PC-3 (cell line): ENCODE results near the gene TAPT1. TPM values are rescaled to one million over a fixed set of nuclear protein-coding genes. Genes with fewer than 3 reads are reported as not detected.

Experiments
- ATAC-seq: fragments of 200-7000 bp; cut with Tn5 transposase; 2 replicates; pipeline ENCODE4 v1.9.1; 2020; ENCODE audit warnings: mild to moderate bottlenecking, moderate library complexity
- BruUV-seq: library from RNA; stranded (reverse); fragments of 400-500 nt; replicated peaks from 2 replicates; lab custom pipeline; 2021; lab: Mats Ljungman, UMichigan
- CTCF ChIA-PET: fragments of 300-600 bp; sonication (Branson Sonifier 250); formaldehyde crosslinking; loops from one replicate; lab custom pipeline; 2022; ENCODE audit warnings: antibody characterized with exemption; lab: Charles Lee
- POLR2A ChIA-PET: fragments of 300-600 bp; sonication (Branson Sonifier 250); formaldehyde crosslinking; loops from one replicate; lab custom pipeline; 2022; ENCODE audit warnings: antibody characterized with exemption; ENCODE audit not compliant: unreplicated experiment; lab: Charles Lee
- DNase-seq: peaks from one replicate; pipeline ENCODE4 v3.0.0-alpha.2; 2015
- H2AFZ ChIP-seq: fragments of 300-600 bp; sonication (generic); 2 replicates; pipeline ENCODE4 v1.6.0; 2016; ENCODE audit warnings: antibody characterized with exemption, low read length
- H3F3A ChIP-seq: fragments of 300-600 bp; sonication (generic); one replicate; pipeline ENCODE4 v1.6.0; 2017; ENCODE audit warnings: antibody characterized with exemption, low read length, control low read depth, mild to moderate bottlenecking; ENCODE audit not compliant: unreplicated experiment
- H3K27ac ChIP-seq: fragments of 300-600 bp; sonication (generic); 2 replicates; pipeline ENCODE4 v1.5.1; 2016; ENCODE audit warnings: mild to moderate bottlenecking, low read length
- H3K27me3 ChIP-seq: fragments of 300-600 bp; sonication (generic); 2 replicates; pipeline ENCODE4 v1.6.1; 2016; ENCODE audit warnings: low read length, mixed read lengths
- H3K36me3 ChIP-seq: fragments of 300-600 bp; sonication (generic); 2 replicates; pipeline ENCODE4 v1.6.1; 2016; ENCODE audit warnings: low read depth, mixed run types, low read length, mixed read lengths
- H3K4me1 ChIP-seq: fragments of 300-600 bp; sonication (generic); 2 replicates; pipeline ENCODE4 v1.5.1; 2016; ENCODE audit warnings: low read length; ENCODE audit not compliant: insufficient read depth
- H3K4me2 ChIP-seq: fragments of 300-600 bp; sonication (generic); 2 replicates; pipeline ENCODE4 v1.6.0; 2016; ENCODE audit warnings: low read length
- H3K4me3 ChIP-seq: fragments of 300-600 bp; sonication (generic); 2 replicates; pipeline ENCODE4 v1.5.1; 2016; ENCODE audit warnings: mild to moderate bottlenecking, low read length, mixed read lengths
- H3K79me2 ChIP-seq: fragments of 300-600 bp; sonication (generic); 2 replicates; pipeline ENCODE4 v1.6.1; 2017; ENCODE audit warnings: low read length, mixed read lengths
- H3K9ac ChIP-seq: fragments of 300-600 bp; sonication (generic); 2 replicates; pipeline ENCODE4 v1.6.0; 2016; ENCODE audit warnings: mild to moderate bottlenecking, low read length
- H3K9me2 ChIP-seq: fragments of 300-600 bp; sonication (generic); replicated peaks from 2 replicates; pipeline ENCODE4 v1.6.1; 2016; ENCODE audit warnings: mixed run types, low read length, mixed read lengths
- H3K9me3 ChIP-seq: fragments of 300-600 bp; sonication (generic); 2 replicates; pipeline ENCODE4 v1.6.1; 2016; ENCODE audit warnings: low read length, mixed read lengths
- H4K20me1 ChIP-seq: fragments of 300-600 bp; sonication (generic); 2 replicates; pipeline ENCODE4 v1.6.1; 2016; ENCODE audit warnings: low read length, mixed read lengths
- CTCF ChIP-seq: fragments of 300-600 bp; sonication (generic); conservative IDR thresholded peaks from 2 replicates; pipeline ENCODE4 v1.5.1; 2017; ENCODE audit warnings: antibody characterized with exemption, low read depth, mild to moderate bottlenecking, low read length
- EZH2 ChIP-seq: fragments of 300-600 bp; sonication (generic); IDR thresholded peaks from one replicate; pipeline ENCODE4 v1.6.1; 2017; ENCODE audit warnings: antibody characterized with exemption, mild to moderate bottlenecking, low read length; ENCODE audit not compliant: unreplicated experiment
- EZH2phosphoT487 ChIP-seq: fragments of 300-600 bp; sonication (generic); IDR thresholded peaks from 2 replicates; pipeline ENCODE4 v1.6.1; 2018; ENCODE audit warnings: mild to moderate bottlenecking, antibody characterized with exemption, low read length, borderline replicate concordance
- intact Hi-C: fragments of 100-400 bp; cut with micrococcal nuclease; formaldehyde crosslinking; loops from 2 replicates; pipeline ENCODE4 v1.9.0; 2023
- total RNA-seq: library from RNA; depleted of rRNA; stranded (reverse); fragments of >200 nt; gene quantifications from 2 replicates; pipeline ENCODE4 v1.2.3, GENCODE V29; 2014

The TAPT1 gene
- total RNA-seq, 1 experiment from 2014 or later, result 8.7 TPM

GRCh38 chr4:16165931-16166330, 60.3 kb downstream of the TAPT1 start:
- no TSS peak for BruUV-seq
- TF ChIP-seq EZH2phosphoT487, result no peak
- no peak for TF ChIP-seq CTCF
- no peak for TF ChIP-seq EZH2
- H3K4me1 ChIP-seq, result no peaks in the 10 kb centered on the region
- POLR2A ChIA-PET, result no interaction called here
- no peak overlapping the region for H3K9ac ChIP-seq
- H2AFZ ChIP-seq, result no peak overlapping the region
- intact Hi-C loops, result no loop called here
- H4K20me1 ChIP-seq, result no peaks in the 10 kb centered on the region
- no peak overlapping the region for H3K4me3 ChIP-seq
- DNase-seq (no peak), ATAC-seq (no peak)
- H3K36me3 ChIP-seq, result no peaks in the 10 kb centered on the region
- no peaks in the 10 kb centered on the region for H3K79me2 ChIP-seq
- H3K27me3 ChIP-seq, result no peaks in the 10 kb centered on the region
- H3F3A ChIP-seq, result no peaks in the 10 kb centered on the region
- CTCF ChIA-PET, result no interaction called here
- no peak overlapping the region for H3K4me2 ChIP-seq
- H3K9me3 ChIP-seq, result no peaks in the 10 kb centered on the region
- H3K9me2 ChIP-seq, result no peaks in the 10 kb centered on the region
- H3K27ac ChIP-seq, result no peak overlapping the region

- BruUV-seq, result no TSS peak
- ChIA-PET POLR2A (no interaction called here), CTCF (no interaction called here)
- DNase-seq (no peak), ATAC-seq (no peak)
- Histone ChIP-seq H3K4me1 (no peaks in the 10 kb centered on the region), H3F3A (no peaks in the 10 kb centered on the region), H3K4me2 (no peak overlapping the region), H2AFZ (no peak overlapping the region), H3K9me2 (no peaks in the 10 kb centered on the region), H3K79me2 (no peaks in the 10 kb centered on the region), H3K9me3 (no peaks in the 10 kb centered on the region), H4K20me1 (no peaks in the 10 kb centered on the region), H3K9ac (no peak overlapping the region), H3K4me3 (no peak overlapping the region), H3K27ac (no peak overlapping the region), H3K27me3 (no peaks in the 10 kb centered on the region), H3K36me3 (no peaks in the 10 kb centered on the region)
- intact Hi-C loops, result loop anchor here (5.0 kb wide), 1 partner anchor 34 kb away; no protein-coding TSS in a partner anchor
- TF ChIP-seq CTCF, result no peak
- TF ChIP-seq EZH2, result no peak
- TF ChIP-seq EZH2phosphoT487, result no peak
Measured at GRCh38 chr4:16162891-16163290, 63.4 kb downstream of the TAPT1 start.

- no TSS peak for BruUV-seq
- H3K36me3 ChIP-seq, result no peaks in the 10 kb centered on the region
- CTCF ChIA-PET, result interaction anchor here (0.7 kb wide), 1 partner anchor 356 kb away, joined by 4 read pairs; no protein-coding TSS in a partner anchor
Measured at GRCh38 chr4:16161851-16162408, 64.3 kb downstream of the TAPT1 start.

More at GRCh38 chr4:16161851-16162408, 64.3 kb downstream of the TAPT1 start:
- no peak overlapping the region for H3K4me3 ChIP-seq
- H3K4me1 ChIP-seq, result no peaks in the 10 kb centered on the region
- intact Hi-C loops, result loop anchor here (5.0 kb wide), 1 partner anchor 35 kb away; no protein-coding TSS in a partner anchor
- no peak overlapping the region for H2AFZ ChIP-seq
- DNase-seq (no peak), ATAC-seq (no peak)
- no peaks in the 10 kb centered on the region for H4K20me1 ChIP-seq
- H3K27me3 ChIP-seq, result no peaks in the 10 kb centered on the region
- no peaks in the 10 kb centered on the region for H3K9me3 ChIP-seq
- H3K27ac ChIP-seq, result no peak overlapping the region
- TF ChIP-seq EZH2phosphoT487, result no peak
- no peak for TF ChIP-seq EZH2
- no peak for TF ChIP-seq CTCF
- H3K4me2 ChIP-seq, result no peak overlapping the region
- H3K9ac ChIP-seq, result no peak overlapping the region
- H3K79me2 ChIP-seq, result no peaks in the 10 kb centered on the region
- POLR2A ChIA-PET, result no interaction called here
- no peaks in the 10 kb centered on the region for H3K9me2 ChIP-seq
- H3F3A ChIP-seq, result no peaks in the 10 kb centered on the region
